ENCODE measurements around the gene OCA2. TPM values are rescaled to one million over a fixed set of nuclear protein-coding genes. Genes with fewer than 3 reads are reported as not detected.

The OCA2 gene
- total and polyA plus RNA-seq, 11 donors: 0.04 to 0.10 (median 0.07) TPM; not detected in 8

GRCh38 chr15:27894645-27895044, 204.5 kb downstream of the OCA2 start:
- Histone ChIP-seq H3K27ac (no peak overlapping the region), H3K4me3 (no peak overlapping the region), H3K36me3 (no peaks in the 10 kb centered on the region), H3K27me3 (no peaks in the 10 kb centered on the region), H3K9me3 (peaks cover 0 to 59% (median 25%) of the 10 kb centered on the region in 12 donors), H3K4me1 (no peaks in the 10 kb centered on the region)
- DNase-seq (no peak), ATAC-seq (no peak)
- intact Hi-C loops (cut with DNase I): no loop called here
- 55 to 81% (median 68%) methylated on average over 1 of the region's 1 CpG for WGBS, 4 donors
- TF ChIP-seq CTCF (IDR thresholded peaks at IDR 0.05) (no peak), POLR2A (IDR thresholded peaks at IDR 0.05) (no peak)

DNA sequence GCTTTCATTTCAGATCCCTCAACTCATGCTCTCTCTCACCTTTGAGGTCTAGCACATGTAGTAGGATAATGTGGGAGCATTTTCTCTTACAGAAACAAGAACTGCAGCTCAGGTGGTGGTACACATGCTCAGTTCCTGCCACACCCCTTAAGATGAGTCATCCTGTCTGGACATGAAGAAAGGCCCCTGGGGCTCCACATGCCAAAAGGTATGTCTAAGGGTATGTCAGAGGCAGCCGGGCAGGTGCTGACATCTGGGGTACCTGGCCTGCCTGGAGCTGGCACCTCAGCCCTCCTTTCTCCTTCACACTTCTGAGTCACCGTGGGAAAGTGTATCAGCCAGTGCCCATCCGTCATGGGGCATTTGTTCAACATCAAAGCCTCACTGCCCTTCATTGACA, 209.9 kb downstream of the OCA2 start:
- no peak for ATAC-seq
- intact Hi-C loops (cut with DNase I): no loop called here
- peaks cover 0 to 54% (median 24%) of the 10 kb centered on the region in 12 donors for H3K9me3 ChIP-seq
- no peak overlapping the region for H3K27ac ChIP-seq
- no peaks in the 10 kb centered on the region for H3K36me3 ChIP-seq
- no peak for TF ChIP-seq POLR2A (IDR thresholded peaks at IDR 0.05)
- TF ChIP-seq CTCF (IDR thresholded peaks at IDR 0.05): no peak
- no peak for DNase-seq
- 81 to 92% (median 86%) methylated on average over 3 of the region's 3 CpGs for WGBS, 4 donors
- no peaks in the 10 kb centered on the region for H3K4me1 ChIP-seq
- H3K27me3 ChIP-seq: no peaks in the 10 kb centered on the region
- no peak overlapping the region for H3K4me3 ChIP-seq

- intact Hi-C loops (cut with DNase I): no loop called here
- ATAC-seq: no peak
- Histone ChIP-seq H3K27ac (no peak overlapping the region), H3K36me3 (no peaks in the 10 kb centered on the region), H3K27me3 (no peaks in the 10 kb centered on the region), H3K4me3 (no peak overlapping the region), H3K9me3 (peaks cover 0 to 23% (median 5%) of the 10 kb centered on the region in 12 donors), H3K4me1 (no peaks in the 10 kb centered on the region)
- DNase-seq: no peak
- TF ChIP-seq CTCF (IDR thresholded peaks at IDR 0.05) (no peak), POLR2A (IDR thresholded peaks at IDR 0.05) (no peak)
Measured at GRCh38 chr15:27885201-27885600, 213.9 kb downstream of the OCA2 start.

DNA sequence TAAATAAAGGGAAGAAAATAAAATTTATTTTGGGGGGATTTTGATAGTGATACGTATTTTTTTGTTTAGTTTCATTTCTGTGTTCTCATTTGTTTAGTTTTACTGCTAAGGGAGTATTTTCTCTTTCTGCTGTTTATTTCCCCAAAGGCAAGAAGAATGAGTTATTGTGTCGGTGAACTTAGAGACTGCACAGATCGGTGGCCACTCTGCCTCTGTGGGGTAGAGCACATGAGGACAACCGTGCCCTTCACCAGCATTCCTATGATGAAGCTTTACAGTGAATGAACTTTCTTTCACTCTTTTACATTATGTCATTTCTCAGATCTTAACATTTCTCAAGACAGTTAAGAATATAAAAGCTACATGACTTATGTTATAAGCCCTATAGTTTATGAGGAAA, 214.4 kb downstream of the OCA2 start:
- H3K4me3 ChIP-seq: no peak overlapping the region
- no peak overlapping the region for H3K27ac ChIP-seq
- no peak for TF ChIP-seq CTCF (IDR thresholded peaks at IDR 0.05)
- TF ChIP-seq POLR2A (IDR thresholded peaks at IDR 0.05): no peak
- 64 to 76% (median 65%) methylated on average over 4 of the region's 4 CpGs for WGBS, 4 donors
- DNase-seq (no peak), ATAC-seq (no peak)
- no peaks in the 10 kb centered on the region for H3K36me3 ChIP-seq
- H3K27me3 ChIP-seq: no peaks in the 10 kb centered on the region
- H3K4me1 ChIP-seq: no peaks in the 10 kb centered on the region
- peaks cover 0 to 22% (median 8%) of the 10 kb centered on the region in 12 donors for H3K9me3 ChIP-seq
- intact Hi-C loops (cut with DNase I): no loop called here

All from heart left ventricle (tissue), 16 donors.